Neutrophil (primary cell): Measurements from ENCODE around the gene CDC25B.

Experiments
- H3K27ac ChIP-seq: fragments of 200-600 bp; sonication (generic); 2 replicates; pipeline ENCODE4 v1.5.1; 2016; ENCODE audit warnings: mild to moderate bottlenecking, moderate library complexity
- H3K27me3 ChIP-seq: fragments of 200-600 bp; sonication (generic); 2 replicates; pipeline ENCODE4 v1.6.0; 2016; ENCODE audit warnings: mild to moderate bottlenecking
- H3K36me3 ChIP-seq: fragments of 200-600 bp; sonication (generic); 2 replicates; pipeline ENCODE4 v1.5.1; 2017
- H3K4me1 ChIP-seq, 2 experiments: fragments of 200-600 bp in 1 of 2; sonication (generic) in 1 of 2; 1 replicate in 1 of 2; 2 replicates in 1 of 2; pipeline versions ENCODE4 v1.5.1 to v1.6.1; 2013 to 2016; ENCODE audit warnings: low read depth in 1 of 2, low read length in 1 of 2, mild to moderate bottlenecking in 1 of 2, moderate library complexity in 1 of 2; ENCODE audit not compliant: control insufficient read depth in 1 of 2, insufficient read depth in 1 of 2
- H3K4me3 ChIP-seq, 2 experiments: fragments of 200-600 bp in 1 of 2; sonication (generic) in 1 of 2; 1 replicate in 1 of 2; 2 replicates in 1 of 2; pipeline ENCODE4 v1.5.1; 2013 to 2016; ENCODE audit warnings: low read depth in 1 of 2, low read length in 1 of 2, mild to moderate bottlenecking in 1 of 2, moderate library complexity in 1 of 2
- H3K9me3 ChIP-seq: fragments of 200-600 bp; sonication (generic); 2 replicates; pipeline ENCODE4 v1.5.1; 2016
- TF ChIP-seq, protein P1 (sequence below): fragments of 200-600 bp; sonication (generic); IDR thresholded peaks from 2 replicates; pipeline ENCODE4 v1.5.1; 2016; ENCODE audit warnings: antibody characterized with exemption

The CDC25B gene

GRCh38 chr20:3771552-3772058, 24.5 kb upstream of the CDC25B start:
- no peaks in the 10 kb centered on the region for H3K27me3 ChIP-seq
- TF ChIP-seq, protein P1, sequence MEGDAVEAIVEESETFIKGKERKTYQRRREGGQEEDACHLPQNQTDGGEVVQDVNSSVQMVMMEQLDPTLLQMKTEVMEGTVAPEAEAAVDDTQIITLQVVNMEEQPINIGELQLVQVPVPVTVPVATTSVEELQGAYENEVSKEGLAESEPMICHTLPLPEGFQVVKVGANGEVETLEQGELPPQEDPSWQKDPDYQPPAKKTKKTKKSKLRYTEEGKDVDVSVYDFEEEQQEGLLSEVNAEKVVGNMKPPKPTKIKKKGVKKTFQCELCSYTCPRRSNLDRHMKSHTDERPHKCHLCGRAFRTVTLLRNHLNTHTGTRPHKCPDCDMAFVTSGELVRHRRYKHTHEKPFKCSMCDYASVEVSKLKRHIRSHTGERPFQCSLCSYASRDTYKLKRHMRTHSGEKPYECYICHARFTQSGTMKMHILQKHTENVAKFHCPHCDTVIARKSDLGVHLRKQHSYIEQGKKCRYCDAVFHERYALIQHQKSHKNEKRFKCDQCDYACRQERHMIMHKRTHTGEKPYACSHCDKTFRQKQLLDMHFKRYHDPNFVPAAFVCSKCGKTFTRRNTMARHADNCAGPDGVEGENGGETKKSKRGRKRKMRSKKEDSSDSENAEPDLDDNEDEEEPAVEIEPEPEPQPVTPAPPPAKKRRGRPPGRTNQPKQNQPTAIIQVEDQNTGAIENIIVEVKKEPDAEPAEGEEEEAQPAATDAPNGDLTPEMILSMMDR: no peak
- no peak overlapping the region for H3K4me3 ChIP-seq
- peak overlapping the region; percentile 33 for H3K27ac ChIP-seq
- no peaks in the 10 kb centered on the region for H3K9me3 ChIP-seq
- no peaks in the 10 kb centered on the region for H3K36me3 ChIP-seq
- peaks cover 53 to 56% of the 10 kb centered on the region in 2 experiments for H3K4me1 ChIP-seq

GRCh38 chr20:3775457-3776108, 20.5 kb upstream of the CDC25B start:
- H3K4me3 ChIP-seq: no peak overlapping the region
- TF ChIP-seq, protein P1: no peak
- H3K9me3 ChIP-seq: no peaks in the 10 kb centered on the region
- peaks cover 29% of the 10 kb centered on the region for H3K27me3 ChIP-seq
- no peaks in the 10 kb centered on the region for H3K36me3 ChIP-seq
- peak overlapping the region; percentile 47 for H3K27ac ChIP-seq
- peaks cover 50 to 56% of the 10 kb centered on the region in 2 experiments for H3K4me1 ChIP-seq

DNA sequence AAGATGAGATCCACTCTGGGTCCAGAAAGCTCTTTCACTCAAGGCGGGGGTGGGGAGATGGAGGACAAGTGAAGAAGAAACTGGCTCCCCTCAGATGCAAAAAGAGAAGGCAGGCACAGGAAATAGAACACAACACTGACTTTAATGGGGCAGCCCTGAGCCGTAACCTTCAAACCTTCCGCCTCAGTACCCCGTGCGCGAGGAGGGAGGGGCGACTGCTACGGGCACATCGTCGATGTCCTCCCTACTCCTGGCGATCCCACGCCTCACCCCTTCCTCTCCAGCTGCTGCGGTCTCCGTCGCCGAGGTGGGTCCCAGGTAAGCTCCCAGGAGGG, 18.8 kb upstream of the CDC25B start:
- TF ChIP-seq, protein P1: no peak
- H3K9me3 ChIP-seq: no peaks in the 10 kb centered on the region
- H3K27ac ChIP-seq: peak overlapping the region; percentile 20
- H3K36me3 ChIP-seq: no peaks in the 10 kb centered on the region
- H3K4me3 ChIP-seq: peak overlapping the region; percentile 59 to 80
- peaks cover 30% of the 10 kb centered on the region for H3K27me3 ChIP-seq
- H3K4me1 ChIP-seq: peaks cover 53 to 57% of the 10 kb centered on the region in 2 experiments

- TF ChIP-seq, protein P1: no peak
- H3K4me3 ChIP-seq: peak overlapping the region; percentile 59 to 80
- peak overlapping the region; percentile 20 for H3K27ac ChIP-seq
These were observed 18.1 kb upstream of the CDC25B start for GRCh38 chr20:3777716-3778629.

DNA sequence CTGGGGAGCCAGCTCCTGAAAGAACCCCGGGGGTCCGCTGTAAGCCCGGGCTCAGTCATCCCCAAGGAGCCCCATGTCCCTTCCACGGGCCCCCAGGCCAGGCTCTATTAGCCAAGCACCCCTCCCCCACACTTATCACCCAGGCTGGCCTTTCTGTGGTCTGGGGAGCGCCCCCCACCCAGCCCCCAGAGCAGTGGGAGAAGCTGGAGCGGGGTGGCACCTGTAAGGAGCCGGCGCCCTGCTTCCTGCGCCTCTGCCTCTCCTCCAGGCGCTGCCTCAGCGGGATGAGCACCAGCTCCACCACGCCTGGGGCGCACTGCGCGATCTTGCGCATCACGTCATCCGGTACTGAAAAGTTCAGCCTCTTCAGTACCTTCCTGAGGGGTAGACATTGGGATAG, 17.1 kb upstream of the CDC25B start:
- H3K4me1 ChIP-seq: peaks cover 53 to 57% of the 10 kb centered on the region in 2 experiments
- H3K27me3 ChIP-seq: peaks cover 30% of the 10 kb centered on the region
- H3K4me3 ChIP-seq: no peak overlapping the region
- no peaks in the 10 kb centered on the region for H3K36me3 ChIP-seq
- TF ChIP-seq, protein P1: no peak
- no peaks in the 10 kb centered on the region for H3K9me3 ChIP-seq
- no peak overlapping the region for H3K27ac ChIP-seq

More at GRCh38 chr20:3777716-3778629, 18.1 kb upstream of the CDC25B start:
- H3K27me3 ChIP-seq: peaks cover 30% of the 10 kb centered on the region
- H3K4me1 ChIP-seq: peaks cover 53 to 57% of the 10 kb centered on the region in 2 experiments
- no peaks in the 10 kb centered on the region for H3K9me3 ChIP-seq
- H3K36me3 ChIP-seq: no peaks in the 10 kb centered on the region
